ENCODE results near the gene HEATR5B.
"Not testable (repeated sequence)": the region's sequence is repeated elsewhere in the genome, so short reads cannot be mapped to it uniquely, and the experiment has no call there.

- not testable (repeated sequence) for TF ChIP-seq CTCF, POLR2A (IDR thresholded peaks at IDR 0.05)
Measured at GRCh38 chr2:36931688-36932087, 152.5 kb downstream of the HEATR5B start.
